ACC112 (cell line): ENCODE measurements around the gene CCNB1.
"Not testable (repeated sequence)": the region's sequence is repeated elsewhere in the genome, so short reads cannot be mapped to it uniquely, and the experiment has no call there.

Experiments
- H2AFZ ChIP-seq: fragments of 200-600 bp; sonication (generic); one replicate; pipeline ENCODE4 v1.6.0; 2017; ENCODE audit warnings: antibody characterized with exemption, low read length; ENCODE audit not compliant: unreplicated experiment
- H3K27ac ChIP-seq: fragments of 200-600 bp; sonication (generic); 2 replicates; pipeline ENCODE4 v1.5.1; 2014; ENCODE audit warnings: low read depth, mild to moderate bottlenecking, antibody characterized with exemption, low read length, moderate library complexity
- H3K27me3 ChIP-seq: fragments of 200-600 bp; sonication (generic); 2 replicates; pipeline ENCODE4 v1.6.1; 2014; ENCODE audit warnings: mild to moderate bottlenecking, antibody characterized with exemption, low read length, moderate library complexity, mixed read lengths; ENCODE audit not compliant: insufficient read depth
- H3K36me3 ChIP-seq: fragments of 200-600 bp; sonication (generic); 2 replicates; pipeline ENCODE4 v1.6.1; 2016; ENCODE audit warnings: mild to moderate bottlenecking, antibody characterized with exemption, low read length, moderate library complexity, mixed read lengths; ENCODE audit not compliant: insufficient read depth
- H3K4me1 ChIP-seq: fragments of 200-600 bp; sonication (generic); one replicate; pipeline ENCODE4 v1.6.1; 2016; ENCODE audit warnings: low read length, mixed read lengths; ENCODE audit not compliant: insufficient read depth, unreplicated experiment, control insufficient read depth
- H3K4me3 ChIP-seq: fragments of 200-600 bp; sonication (generic); 2 replicates; pipeline ENCODE4 v1.5.1; 2014; ENCODE audit warnings: mild to moderate bottlenecking, low read depth, low read length
- H3K79me2 ChIP-seq: fragments of 200-600 bp; sonication (generic); one replicate; pipeline ENCODE4 v1.6.0; 2016; ENCODE audit warnings: low read length; ENCODE audit not compliant: control insufficient read depth, unreplicated experiment, insufficient read depth

Gene CCNB1

GRCh38 chr5:69148576-69148975 lies 18.4 kb upstream of the CCNB1 start:
- not testable (repeated sequence) for H3K79me2 ChIP-seq, H3K36me3 ChIP-seq, H3K27ac ChIP-seq, H2AFZ ChIP-seq, H3K4me3 ChIP-seq, H3K27me3 ChIP-seq, H3K4me1 ChIP-seq

GRCh38 chr5:69148981-69149675 lies 17.8 kb upstream of the CCNB1 start:
- Histone ChIP-seq H2AFZ (no peak overlapping the region), H3K36me3 (0 out of 2 replicates have a peak, but pooled peaks cover 2% of the 10 kb centered on the region)

GRCh38 chr5:69149676-69150010 lies 17.3 kb upstream of the CCNB1 start:
- Histone ChIP-seq H3K4me1 (no peaks in the 10 kb centered on the region), H3K4me3 (no peak overlapping the region), H3K36me3 (0 out of 2 replicates have a peak, but pooled peaks cover 2% of the 10 kb centered on the region), H3K79me2 (no peaks in the 10 kb centered on the region), H2AFZ (no peak overlapping the region), H3K27me3 (no peaks in the 10 kb centered on the region), H3K27ac (no peak overlapping the region)

More at GRCh38 chr5:69148981-69149675, 17.8 kb upstream of the CCNB1 start:
- Histone ChIP-seq H3K27me3 (no peaks in the 10 kb centered on the region), H3K4me3 (no peak overlapping the region), H3K27ac (no peak overlapping the region), H3K79me2 (no peaks in the 10 kb centered on the region), H3K4me1 (no peaks in the 10 kb centered on the region)

- H3K36me3 ChIP-seq, result no peaks in the 10 kb centered on the region
- no peak overlapping the region for H3K27ac ChIP-seq
- no peaks in the 10 kb centered on the region for H3K27me3 ChIP-seq
- no peak overlapping the region for H3K4me3 ChIP-seq
- no peak overlapping the region for H2AFZ ChIP-seq
- no peaks in the 10 kb centered on the region for H3K79me2 ChIP-seq
- no peaks in the 10 kb centered on the region for H3K4me1 ChIP-seq
Observed at GRCh38 chr5:69152731-69153130, 14.2 kb upstream of the CCNB1 start.

GRCh38 chr5:69156456-69156855 lies 10.5 kb upstream of the CCNB1 start:
- Histone ChIP-seq H3K27ac (no peak overlapping the region), H2AFZ (no peak overlapping the region), H3K4me3 (no peak overlapping the region), H3K36me3 (no peaks in the 10 kb centered on the region), H3K79me2 (no peaks in the 10 kb centered on the region), H3K4me1 (no peaks in the 10 kb centered on the region), H3K27me3 (no peaks in the 10 kb centered on the region)

GRCh38 chr5:69158039-69158438 lies 8.9 kb upstream of the CCNB1 start:
- Histone ChIP-seq H2AFZ (no peak overlapping the region), H3K27ac (no peak overlapping the region), H3K4me3 (no peak overlapping the region), H3K4me1 (no peaks in the 10 kb centered on the region), H3K36me3 (no peaks in the 10 kb centered on the region), H3K27me3 (no peaks in the 10 kb centered on the region), H3K79me2 (no peaks in the 10 kb centered on the region)

GRCh38 chr5:69160651-69161050 lies 6.3 kb upstream of the CCNB1 start:
- H3K27me3 ChIP-seq, result no peaks in the 10 kb centered on the region
- H3K36me3 ChIP-seq, result no peaks in the 10 kb centered on the region
- no peak overlapping the region for H3K4me3 ChIP-seq
- no peak overlapping the region for H2AFZ ChIP-seq
- no peaks in the 10 kb centered on the region for H3K79me2 ChIP-seq
- H3K27ac ChIP-seq, result no peak overlapping the region
- H3K4me1 ChIP-seq, result no peaks in the 10 kb centered on the region

GRCh38 chr5:69167493-69167855 lies 524 bp downstream of the CCNB1 start:
- Histone ChIP-seq H3K27me3 (no peaks in the 10 kb centered on the region), H3K27ac (peak overlapping the region; percentile 72), H3K36me3 (peaks cover 25% of the 10 kb centered on the region), H3K79me2 (peaks cover 47% of the 10 kb centered on the region), H3K4me1 (peaks cover 18% of the 10 kb centered on the region), H3K4me3 (peak overlapping the region; percentile 94), H2AFZ (peak overlapping the region; percentile 79)

GRCh38 chr5:69167929-69168328 lies 979 bp downstream of the CCNB1 start:
- Histone ChIP-seq H3K4me3 (peak overlapping the region; percentile 94), H3K4me1 (peaks cover 18% of the 10 kb centered on the region), H3K79me2 (peaks cover 48% of the 10 kb centered on the region), H3K27me3 (no peaks in the 10 kb centered on the region), H3K36me3 (peaks cover 26% of the 10 kb centered on the region), H3K27ac (peak overlapping the region; percentile 72), H2AFZ (peak overlapping the region; percentile 79)

- Histone ChIP-seq H3K27me3 (no peaks in the 10 kb centered on the region), H3K36me3 (peaks cover 44% of the 10 kb centered on the region), H3K27ac (no peak overlapping the region), H3K79me2 (peaks cover 55% of the 10 kb centered on the region), H3K4me3 (no peak overlapping the region), H2AFZ (no peak overlapping the region), H3K4me1 (peaks cover 18% of the 10 kb centered on the region)
Observed at GRCh38 chr5:69170495-69170894, 3.5 kb downstream of the CCNB1 start.

GRCh38 chr5:69170969-69171368 lies 4.0 kb downstream of the CCNB1 start:
- peaks cover 18% of the 10 kb centered on the region for H3K4me1 ChIP-seq
- no peak overlapping the region for H3K27ac ChIP-seq
- H3K27me3 ChIP-seq, result no peaks in the 10 kb centered on the region
- H3K36me3 ChIP-seq, result peaks cover 46% of the 10 kb centered on the region
- H2AFZ ChIP-seq, result no peak overlapping the region
- H3K79me2 ChIP-seq, result peaks cover 55% of the 10 kb centered on the region
- no peak overlapping the region; the same call in 1 of the 2 replicates for H3K4me3 ChIP-seq
